ENCODE measurements around the gene AKAP6. TPM values are rescaled to one million over a fixed set of nuclear protein-coding genes. Genes with fewer than 3 reads are reported as not detected.

AKAP6 gene
- total and polyA plus RNA-seq, 2 experiments from 2014 or later, result 9.2 to 21.8 TPM

GRCh38 chr14:32707742-32708500 lies 378.8 kb downstream of the AKAP6 start:
- TF ChIP-seq CTCF (IDR thresholded peaks at IDR 0.05; ENCODE audit: low read depth, low read length), result no peak
- Histone ChIP-seq H3K27ac (no peak overlapping the region), H3K9me3 (ENCODE audit: low read depth) (no peaks in the 10 kb centered on the region), H3K27me3 (no peaks in the 10 kb centered on the region), H3K36me3 (no peaks in the 10 kb centered on the region), H3K4me1 (ENCODE audit: low read depth) (no peaks in the 10 kb centered on the region), H3K4me3 (no peak overlapping the region)
- DNase-seq (ENCODE audit: low read depth in 1 of 2, low spot score in 1 of 2), result no peak

- DNase-seq (ENCODE audit: low read depth in 1 of 2, low spot score in 1 of 2), result peak in 1 of 2 donors; percentile 90
- TF ChIP-seq CTCF (IDR thresholded peaks at IDR 0.05; ENCODE audit: low read depth, low read length), result no peak
- no peak overlapping the region for H3K27ac ChIP-seq
- H3K36me3 ChIP-seq, result no peaks in the 10 kb centered on the region
- H3K4me1 ChIP-seq (ENCODE audit: low read depth), result no peaks in the 10 kb centered on the region
- no peaks in the 10 kb centered on the region for H3K9me3 ChIP-seq (ENCODE audit: low read depth)
- no peak overlapping the region for H3K4me3 ChIP-seq
- H3K27me3 ChIP-seq, result no peaks in the 10 kb centered on the region
These were observed 379.9 kb downstream of the AKAP6 start for GRCh38 chr14:32709027-32709426.

- no peak for TF ChIP-seq CTCF (IDR thresholded peaks at IDR 0.05; ENCODE audit: low read depth, low read length)
- DNase-seq (ENCODE audit: low read depth in 1 of 2, low spot score in 1 of 2), result peak in 1 of 2 donors; percentile 41
- no peaks in the 10 kb centered on the region for H3K9me3 ChIP-seq (ENCODE audit: low read depth)
- H3K4me1 ChIP-seq (ENCODE audit: low read depth), result no peaks in the 10 kb centered on the region
- H3K27me3 ChIP-seq, result no peaks in the 10 kb centered on the region
- H3K4me3 ChIP-seq, result no peak overlapping the region
- H3K36me3 ChIP-seq, result no peaks in the 10 kb centered on the region
- no peak overlapping the region for H3K27ac ChIP-seq
These were observed 381.2 kb downstream of the AKAP6 start for GRCh38 chr14:32710231-32710671.

- Histone ChIP-seq H3K4me1 (ENCODE audit: low read depth) (no peaks in the 10 kb centered on the region), H3K4me3 (no peak overlapping the region), H3K36me3 (no peaks in the 10 kb centered on the region), H3K9me3 (ENCODE audit: low read depth) (no peaks in the 10 kb centered on the region), H3K27me3 (no peaks in the 10 kb centered on the region), H3K27ac (no peak overlapping the region)
- peak; percentile 51 for TF ChIP-seq CTCF (IDR thresholded peaks at IDR 0.05; ENCODE audit: low read depth, low read length)
- peak; percentile 67 to 69 for DNase-seq (ENCODE audit: low read depth in 1 of 2, low spot score in 1 of 2)
These were observed 381.9 kb downstream of the AKAP6 start for GRCh38 chr14:32710731-32711680.

- H3K9me3 ChIP-seq (ENCODE audit: low read depth), result no peaks in the 10 kb centered on the region
- H3K27me3 ChIP-seq, result no peaks in the 10 kb centered on the region
- DNase-seq (ENCODE audit: low read depth in 1 of 2, low spot score in 1 of 2), result no peak
- no peak overlapping the region for H3K4me3 ChIP-seq
- H3K36me3 ChIP-seq, result no peaks in the 10 kb centered on the region
- TF ChIP-seq CTCF (IDR thresholded peaks at IDR 0.05; ENCODE audit: low read depth, low read length), result no peak
- H3K27ac ChIP-seq, result no peak overlapping the region
- no peaks in the 10 kb centered on the region for H3K4me1 ChIP-seq (ENCODE audit: low read depth)
These were observed 384.8 kb downstream of the AKAP6 start for GRCh38 chr14:32713856-32714255.
